NCI-H82 treated with DMSO at 0.1 percent for 48 hours (cell line): ENCODE measurements around the gene ITGB3BP.
"Not testable (repeated sequence)": the region's sequence is repeated elsewhere in the genome, so short reads cannot be mapped to it uniquely, and the experiment has no call there.

Experiments
- DNase-seq: peaks from one replicate; lab custom pipeline; 2025; ENCODE audit not compliant: unreplicated experiment; lab: John Stamatoyannopoulos, UW

ITGB3BP gene

DNA sequence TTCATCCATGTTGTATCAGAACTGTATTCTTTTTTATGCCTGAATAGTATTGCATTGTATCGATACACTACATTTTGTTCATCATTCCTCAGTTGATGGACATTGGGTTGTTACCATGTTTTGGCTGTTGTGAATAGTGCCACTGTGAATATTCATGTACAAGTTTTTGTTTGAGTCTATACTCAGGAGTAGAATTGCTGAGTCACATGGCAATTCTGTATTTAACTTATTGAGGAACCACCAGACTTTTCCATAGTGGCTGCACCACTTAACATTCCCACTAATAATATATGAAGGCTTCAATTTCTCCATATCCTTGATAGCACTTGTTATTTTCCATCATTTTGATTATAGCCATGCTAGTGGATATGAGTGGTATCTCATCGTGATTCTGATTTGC, 99.4 kb downstream of the ITGB3BP start:
- DNase-seq, result no peak

- DNase-seq, result not testable (repeated sequence)
Measured at GRCh38 chr1:63420746-63421145, 102.3 kb downstream of the ITGB3BP start.

DNA sequence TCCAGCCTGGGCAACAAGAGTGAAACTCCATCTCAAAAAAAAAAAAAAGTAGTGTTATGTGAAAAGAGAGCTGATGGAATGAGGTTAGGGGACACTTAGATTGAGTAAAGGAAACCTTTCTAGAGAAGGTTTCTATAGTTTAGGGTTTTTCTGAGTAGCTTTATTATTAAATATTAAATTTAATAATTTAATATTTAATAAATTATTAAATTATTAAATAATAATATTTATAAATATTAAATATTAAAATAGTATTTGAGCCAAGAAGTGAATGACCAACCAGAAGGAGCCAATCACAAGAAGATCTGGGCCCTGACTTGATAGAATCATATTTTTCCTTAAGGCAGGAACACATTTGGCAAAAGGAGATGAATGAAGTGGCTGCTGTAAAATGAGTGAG, 104.9 kb downstream of the ITGB3BP start:
- DNase-seq, result no peak

- DNase-seq, result peak; percentile 90
Measured at GRCh38 chr1:63414691-63415365, 108.2 kb downstream of the ITGB3BP start.

GRCh38 chr1:63413394-63413793, 109.6 kb downstream of the ITGB3BP start:
- DNase-seq, result no peak

- DNase-seq, result no peak
Measured at GRCh38 chr1:63411066-63411465, 112.0 kb downstream of the ITGB3BP start.

DNA sequence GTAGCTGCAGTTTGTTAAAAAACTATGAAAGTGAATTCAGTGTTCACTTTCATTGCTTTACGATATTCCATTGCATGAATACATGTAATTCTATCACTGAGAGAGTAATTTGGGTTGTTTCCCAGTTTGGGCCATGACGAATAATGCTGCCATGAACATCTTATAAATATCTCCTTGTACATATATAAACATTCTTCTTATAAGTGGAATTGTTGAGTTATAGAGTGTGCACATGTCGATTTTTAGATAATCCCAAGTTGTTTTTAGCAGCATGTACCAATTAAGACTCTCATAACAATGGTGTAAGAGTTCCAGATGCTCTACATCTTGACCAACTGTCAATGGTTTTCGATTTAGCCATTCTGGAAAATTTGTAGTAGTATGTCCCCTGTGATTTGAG, 114.7 kb downstream of the ITGB3BP start:
- DNase-seq, result no peak

- no peak for DNase-seq
Measured at GRCh38 chr1:63407002-63407401, 116.0 kb downstream of the ITGB3BP start.

GRCh38 chr1:63405987-63406386, 117.0 kb downstream of the ITGB3BP start:
- no peak for DNase-seq

GRCh38 chr1:63405021-63405420, 118.0 kb downstream of the ITGB3BP start:
- DNase-seq, result peak; percentile 87

DNA sequence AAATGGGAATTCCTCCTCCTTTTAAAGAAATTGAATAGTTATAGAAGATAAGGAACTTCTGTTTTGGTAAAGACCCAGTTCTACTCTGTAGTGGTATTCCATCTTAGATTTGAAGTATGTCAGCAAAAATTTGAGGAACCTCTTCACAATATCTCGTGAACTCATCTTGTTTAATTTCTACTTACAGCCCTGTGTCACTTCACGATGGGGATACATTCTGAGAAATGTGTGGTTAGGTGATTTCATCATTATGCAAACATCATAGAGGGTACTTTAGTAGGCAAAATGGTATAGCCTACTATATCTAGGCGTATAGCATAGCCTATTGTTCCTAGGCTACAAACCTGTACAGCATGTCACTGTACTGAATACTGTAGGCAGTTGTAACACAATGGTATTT, 119.6 kb downstream of the ITGB3BP start:
- no peak for DNase-seq

- no peak for DNase-seq
Measured at GRCh38 chr1:63401945-63402344, 121.1 kb downstream of the ITGB3BP start.
